Endothelial cell of umbilical vein (primary cell): ENCODE measurements around the gene TTC9.

Experiments used
- EZH2 ChIP-seq: IDR thresholded peaks from 2 replicates; pipeline ENCODE4 v1.6.1; 2012; ENCODE audit warnings: borderline replicate concordance, low read depth, mild to moderate bottlenecking, moderate library complexity, low read length, inconsistent platforms; ENCODE audit not compliant: severe bottlenecking
- FOS ChIP-seq: IDR thresholded peaks from 2 replicates; pipeline ENCODE4 v1.6.1; 2011; ENCODE audit warnings: mild to moderate bottlenecking, low read length, moderate library complexity, borderline replicate concordance; ENCODE audit not compliant: insufficient read depth
- GATA2 ChIP-seq: IDR thresholded peaks from 2 replicates; pipeline ENCODE4 v1.7.0; 2011; ENCODE audit warnings: low read depth, mild to moderate bottlenecking, moderate library complexity, mixed read lengths, low read length; ENCODE audit not compliant: insufficient read length, insufficient read depth
- JUN ChIP-seq: IDR thresholded peaks from 2 replicates; pipeline ENCODE4 v1.6.1; 2011; ENCODE audit warnings: borderline replicate concordance, low read depth; ENCODE audit not compliant: insufficient read length, insufficient read depth
- MYC ChIP-seq: IDR thresholded peaks from one replicate; pipeline ENCODE4 v1.6.1; 2011; ENCODE audit warnings: mild to moderate bottlenecking, low read depth, low read length
- POLR2A ChIP-seq: IDR thresholded peaks from 2 replicates; pipeline ENCODE4 v1.6.1; 2012; ENCODE audit warnings: low read depth, mild to moderate bottlenecking, control low read depth, low read length
- POLR2AphosphoS5 ChIP-seq: IDR thresholded peaks from 2 replicates; pipeline ENCODE4 v1.6.1; 2012; ENCODE audit warnings: low read depth, mild to moderate bottlenecking, control low read depth, low read length, moderate library complexity; ENCODE audit not compliant: insufficient read depth
- TF ChIP-seq, protein P1 (sequence below), 2 donors: IDR thresholded peaks; 1 replicate in 1 of 2; 2 replicates in 1 of 2; pipeline ENCODE4 v1.5.1; 2011; ENCODE audit warnings: low read length in 2 of 2, mild to moderate bottlenecking in 2 of 2, moderate library complexity in 2 of 2, control low read depth in 1 of 2, inconsistent platforms in 1 of 2, low read depth in 1 of 2; ENCODE audit not compliant: insufficient read depth in 1 of 2; ENCODE audit errors: extremely low read depth in 1 of 2
- TF ChIP-seq, protein P2 (sequence below): IDR thresholded peaks from 2 replicates; pipeline ENCODE4 v1.6.1; 2011; ENCODE audit not compliant: insufficient read depth, insufficient read length

DNA sequence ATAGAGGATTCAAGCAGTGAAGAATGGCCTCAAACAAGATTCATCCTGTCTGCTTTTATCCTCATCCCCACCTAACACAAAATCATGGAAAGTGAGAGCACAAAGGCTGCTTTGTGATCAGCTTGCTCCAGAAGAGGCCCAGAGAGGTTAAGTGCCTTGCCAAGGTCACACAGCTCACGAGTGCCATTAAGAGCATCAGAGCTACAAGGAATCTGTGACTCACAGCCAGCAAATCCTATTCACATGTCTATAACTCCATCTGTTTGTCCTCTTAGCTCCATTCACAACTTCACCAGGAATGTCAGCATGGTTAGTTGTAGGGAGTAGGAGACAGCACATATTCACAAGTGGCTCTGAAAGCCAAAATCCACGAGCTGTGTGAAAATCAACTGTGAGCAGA is 79.8 kb downstream of the TTC9 start:
- TF ChIP-seq POLR2A (no peak), FOS (no peak), POLR2AphosphoS5 (no peak), EZH2 (no peak), MYC (no peak), JUN (no peak), GATA2 (no peak)
- TF ChIP-seq, protein P1, sequence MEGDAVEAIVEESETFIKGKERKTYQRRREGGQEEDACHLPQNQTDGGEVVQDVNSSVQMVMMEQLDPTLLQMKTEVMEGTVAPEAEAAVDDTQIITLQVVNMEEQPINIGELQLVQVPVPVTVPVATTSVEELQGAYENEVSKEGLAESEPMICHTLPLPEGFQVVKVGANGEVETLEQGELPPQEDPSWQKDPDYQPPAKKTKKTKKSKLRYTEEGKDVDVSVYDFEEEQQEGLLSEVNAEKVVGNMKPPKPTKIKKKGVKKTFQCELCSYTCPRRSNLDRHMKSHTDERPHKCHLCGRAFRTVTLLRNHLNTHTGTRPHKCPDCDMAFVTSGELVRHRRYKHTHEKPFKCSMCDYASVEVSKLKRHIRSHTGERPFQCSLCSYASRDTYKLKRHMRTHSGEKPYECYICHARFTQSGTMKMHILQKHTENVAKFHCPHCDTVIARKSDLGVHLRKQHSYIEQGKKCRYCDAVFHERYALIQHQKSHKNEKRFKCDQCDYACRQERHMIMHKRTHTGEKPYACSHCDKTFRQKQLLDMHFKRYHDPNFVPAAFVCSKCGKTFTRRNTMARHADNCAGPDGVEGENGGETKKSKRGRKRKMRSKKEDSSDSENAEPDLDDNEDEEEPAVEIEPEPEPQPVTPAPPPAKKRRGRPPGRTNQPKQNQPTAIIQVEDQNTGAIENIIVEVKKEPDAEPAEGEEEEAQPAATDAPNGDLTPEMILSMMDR (IDR thresholded peaks at IDR 0.05; ENCODE audit: extremely low read depth in 1 of 2, insufficient read depth in 1 of 2, low read depth in 1 of 2, low read length in 2 of 2): no peak
- TF ChIP-seq, protein P2, sequence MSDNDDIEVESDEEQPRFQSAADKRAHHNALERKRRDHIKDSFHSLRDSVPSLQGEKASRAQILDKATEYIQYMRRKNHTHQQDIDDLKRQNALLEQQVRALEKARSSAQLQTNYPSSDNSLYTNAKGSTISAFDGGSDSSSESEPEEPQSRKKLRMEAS: no peak
